ENCODE measurements around the gene TSHZ3.

GRCh38 chr19:31385744-31386143 is 36.5 kb upstream of the TSHZ3 start:
- TF ChIP-seq CTCF (IDR thresholded peaks at IDR 0.05) (no peak), POLR2A (IDR thresholded peaks at IDR 0.05) (no peak)
